DOHH2 (cell line): ENCODE results near the gene MDP1.

Experiments used
- EZH2phosphoT487 ChIP-seq: fragments of 200-600 bp; sonication (generic); IDR thresholded peaks from 2 replicates; pipeline ENCODE4 v1.6.1; 2017; ENCODE audit warnings: borderline replicate concordance, mild to moderate bottlenecking, antibody characterized with exemption, low read length, moderate library complexity, mixed read lengths
- TF ChIP-seq, protein P1 (sequence below): fragments of 200-600 bp; sonication (generic); IDR thresholded peaks from one replicate; pipeline ENCODE4 v1.5.1; 2014; ENCODE audit warnings: antibody characterized with exemption, mild to moderate bottlenecking, low read depth, low read length; ENCODE audit not compliant: poor library complexity, severe bottlenecking

- TF ChIP-seq, protein P1, sequence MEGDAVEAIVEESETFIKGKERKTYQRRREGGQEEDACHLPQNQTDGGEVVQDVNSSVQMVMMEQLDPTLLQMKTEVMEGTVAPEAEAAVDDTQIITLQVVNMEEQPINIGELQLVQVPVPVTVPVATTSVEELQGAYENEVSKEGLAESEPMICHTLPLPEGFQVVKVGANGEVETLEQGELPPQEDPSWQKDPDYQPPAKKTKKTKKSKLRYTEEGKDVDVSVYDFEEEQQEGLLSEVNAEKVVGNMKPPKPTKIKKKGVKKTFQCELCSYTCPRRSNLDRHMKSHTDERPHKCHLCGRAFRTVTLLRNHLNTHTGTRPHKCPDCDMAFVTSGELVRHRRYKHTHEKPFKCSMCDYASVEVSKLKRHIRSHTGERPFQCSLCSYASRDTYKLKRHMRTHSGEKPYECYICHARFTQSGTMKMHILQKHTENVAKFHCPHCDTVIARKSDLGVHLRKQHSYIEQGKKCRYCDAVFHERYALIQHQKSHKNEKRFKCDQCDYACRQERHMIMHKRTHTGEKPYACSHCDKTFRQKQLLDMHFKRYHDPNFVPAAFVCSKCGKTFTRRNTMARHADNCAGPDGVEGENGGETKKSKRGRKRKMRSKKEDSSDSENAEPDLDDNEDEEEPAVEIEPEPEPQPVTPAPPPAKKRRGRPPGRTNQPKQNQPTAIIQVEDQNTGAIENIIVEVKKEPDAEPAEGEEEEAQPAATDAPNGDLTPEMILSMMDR, result no peak
- TF ChIP-seq EZH2phosphoT487, result no peak
Observed at GRCh38 chr14:24185741-24186140, 30.1 kb downstream of the MDP1 start.
